Parietal lobe (tissue), 1 donor: ENCODE measurements around the gene LCN12. TPM values are rescaled to one million over a fixed set of nuclear protein-coding genes. Genes with fewer than 3 reads are reported as not detected.

Experiments used
- total RNA-seq: library from RNA; depleted of rRNA; stranded (reverse); fragments of >200 nt; gene quantifications from one replicate; pipeline ENCODE4 v1.2.3, GENCODE V29; 2014

The LCN12 gene, protein sequence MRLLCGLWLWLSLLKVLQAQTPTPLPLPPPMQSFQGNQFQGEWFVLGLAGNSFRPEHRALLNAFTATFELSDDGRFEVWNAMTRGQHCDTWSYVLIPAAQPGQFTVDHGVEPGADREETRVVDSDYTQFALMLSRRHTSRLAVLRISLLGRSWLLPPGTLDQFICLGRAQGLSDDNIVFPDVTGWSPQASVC
- total RNA-seq = 0.94 TPM

DNA sequence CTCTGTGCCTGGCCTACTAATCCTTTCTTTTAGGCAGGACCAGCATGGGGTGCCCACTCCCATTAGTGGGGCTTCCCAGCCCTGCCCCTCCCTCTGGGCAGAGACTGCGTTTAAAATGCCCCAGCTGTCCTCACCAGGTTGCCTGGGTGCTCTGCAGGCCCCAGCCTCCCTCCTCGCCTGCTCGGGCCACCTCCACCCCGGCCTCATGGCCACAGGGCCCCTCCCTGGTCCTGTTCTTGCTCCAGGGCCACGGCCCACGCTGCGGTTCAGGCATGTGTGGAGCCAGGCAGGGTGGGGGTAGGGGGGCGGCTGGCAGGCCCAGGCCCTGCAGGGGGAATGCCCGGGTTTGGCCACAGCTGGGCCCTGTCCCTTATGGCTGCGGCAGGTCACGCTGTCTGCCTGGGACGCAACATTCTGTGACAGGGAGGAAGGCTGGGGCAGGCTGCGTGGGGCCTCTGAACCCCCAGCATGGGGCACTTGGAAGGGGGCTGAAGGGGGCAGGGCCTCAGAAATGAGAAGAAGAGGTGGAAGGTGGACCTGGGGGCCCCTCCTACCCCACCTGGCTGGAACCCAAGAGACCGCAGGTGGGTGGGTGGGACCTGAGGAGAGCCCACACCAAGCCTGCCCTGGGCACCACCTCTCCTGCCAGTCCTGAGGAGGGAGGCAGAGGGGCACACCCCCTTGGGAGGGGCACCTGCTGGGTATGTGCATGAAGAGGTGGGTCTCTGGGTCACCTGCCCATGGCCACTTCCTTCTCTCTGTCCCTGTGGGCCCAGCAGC is at the start of gene LCN12:
Gene LCN12 (plus strand): TSS at position 733 of the 780 bp plus-strand sequence. CDS start 55 bp downstream, outside the sequence.

DNA sequence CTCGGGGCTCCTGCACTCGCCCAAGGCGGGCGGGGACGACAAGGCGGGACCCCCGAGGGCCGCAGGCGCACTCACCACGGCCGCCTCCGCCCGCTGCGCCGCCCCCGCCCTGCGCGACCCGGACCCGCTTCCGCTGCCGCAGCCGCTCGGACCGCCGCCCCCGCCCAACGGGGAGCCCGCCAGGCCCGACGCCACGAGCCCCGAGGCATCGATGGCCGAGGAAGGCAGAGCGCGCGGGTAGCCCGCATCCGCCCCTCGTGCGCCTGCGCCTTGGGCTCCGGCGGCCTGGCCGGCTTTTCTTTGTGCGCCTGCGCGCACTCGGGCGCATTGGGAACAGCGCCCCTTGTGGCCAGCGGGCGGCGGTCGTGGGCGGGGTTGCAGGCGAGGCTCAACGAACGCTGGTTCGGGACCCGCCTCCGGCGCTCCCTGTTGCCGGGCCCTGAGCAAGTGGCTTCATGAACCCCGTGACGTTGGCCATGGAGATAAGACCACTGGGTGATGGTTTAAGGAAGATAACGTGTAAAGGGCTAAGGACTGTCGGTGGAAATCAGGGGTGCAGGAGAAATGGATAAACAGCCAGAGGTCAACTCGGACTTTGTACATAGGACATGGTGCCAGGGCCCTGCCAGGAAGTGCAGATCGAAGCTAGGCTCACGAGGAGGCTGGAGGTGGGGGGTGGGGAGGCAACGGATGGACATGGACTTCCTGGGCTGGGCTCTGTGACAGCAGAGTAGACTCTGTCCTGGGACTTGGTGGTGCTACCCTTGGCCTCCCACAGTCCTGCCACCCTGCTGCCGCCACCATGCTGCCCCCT is 7.3 kb upstream of the LCN12 start, which contains the start of the genes C8G and FBXW5:
Gene C8G (plus strand): TSS at position 725 of the 814 bp plus-strand sequence. CDS start 78 bp downstream, at position 803.
Gene FBXW5 (minus strand): TSS at position 220 of the 814 bp plus-strand sequence. CDS start 655 bp downstream, outside the sequence.

DNA sequence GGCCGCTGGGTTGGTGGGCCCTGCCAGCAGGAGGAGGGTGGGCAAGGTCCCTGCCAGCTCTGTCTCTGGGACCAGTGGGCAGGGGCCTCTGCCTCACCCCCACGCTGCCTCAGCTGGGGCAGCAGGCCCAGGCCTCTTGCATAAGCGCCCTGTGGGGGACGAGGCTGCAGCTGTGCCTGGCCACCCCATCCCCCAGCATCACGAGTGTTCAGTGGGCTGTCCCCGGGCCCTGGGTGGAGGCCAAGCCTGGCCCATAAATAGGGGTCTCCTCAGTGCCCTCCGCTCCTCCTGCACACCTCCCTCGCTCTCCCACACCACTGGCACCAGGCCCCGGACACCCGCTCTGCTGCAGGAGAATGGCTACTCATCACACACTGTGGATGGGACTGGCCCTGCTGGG is 25.1 kb downstream of the LCN12 start, which contains the start of gene PTGDS:
Gene PTGDS (plus strand): TSS at position 282 of the 400 bp plus-strand sequence. CDS start 75 bp downstream, at position 357.

DNA sequence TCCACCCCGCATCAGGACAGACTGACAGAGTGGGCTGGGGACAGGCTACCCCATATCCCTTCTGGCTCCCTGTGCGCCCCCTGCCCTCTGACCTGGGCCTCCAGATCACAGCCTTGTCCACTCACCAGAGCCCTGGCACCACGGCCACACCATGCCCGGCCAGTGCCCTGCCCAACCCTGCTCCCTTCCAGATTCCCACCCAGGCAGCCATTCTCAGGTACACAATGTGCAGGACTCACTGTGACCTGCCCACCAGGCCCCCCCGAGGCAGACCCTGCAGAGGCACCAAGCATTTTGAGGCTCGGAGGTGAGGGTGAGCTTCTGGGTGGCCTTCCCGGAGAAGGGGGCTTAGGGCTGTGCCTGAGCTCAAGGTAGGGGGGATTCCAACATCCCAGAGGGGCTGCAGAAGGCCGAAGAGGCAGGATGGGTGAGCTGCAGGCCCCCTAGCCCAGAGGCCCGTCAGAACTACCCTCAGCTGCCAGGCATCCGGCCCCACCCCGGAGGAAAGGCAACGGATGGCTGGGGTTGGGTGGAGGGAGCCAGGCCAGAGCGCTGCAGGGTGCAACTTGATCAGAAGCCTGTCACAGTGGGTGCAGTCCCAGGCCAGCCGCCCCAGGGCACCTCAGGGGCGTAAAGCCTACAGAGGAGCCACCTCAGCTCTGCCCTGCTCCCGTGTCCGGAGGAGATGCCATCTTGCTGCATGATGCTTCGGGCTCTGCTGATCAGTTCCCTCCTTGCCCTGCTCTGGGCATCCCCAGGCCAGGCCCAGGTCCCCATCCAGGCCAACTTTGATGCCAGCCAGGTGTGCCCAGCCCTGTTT is 30.4 kb downstream of the LCN12 start, which contains the start of gene LCNL1:
Gene LCNL1 (plus strand): TSS at position 762 of the 820 bp plus-strand sequence. CDS start 594 bp downstream, outside the sequence.

DNA sequence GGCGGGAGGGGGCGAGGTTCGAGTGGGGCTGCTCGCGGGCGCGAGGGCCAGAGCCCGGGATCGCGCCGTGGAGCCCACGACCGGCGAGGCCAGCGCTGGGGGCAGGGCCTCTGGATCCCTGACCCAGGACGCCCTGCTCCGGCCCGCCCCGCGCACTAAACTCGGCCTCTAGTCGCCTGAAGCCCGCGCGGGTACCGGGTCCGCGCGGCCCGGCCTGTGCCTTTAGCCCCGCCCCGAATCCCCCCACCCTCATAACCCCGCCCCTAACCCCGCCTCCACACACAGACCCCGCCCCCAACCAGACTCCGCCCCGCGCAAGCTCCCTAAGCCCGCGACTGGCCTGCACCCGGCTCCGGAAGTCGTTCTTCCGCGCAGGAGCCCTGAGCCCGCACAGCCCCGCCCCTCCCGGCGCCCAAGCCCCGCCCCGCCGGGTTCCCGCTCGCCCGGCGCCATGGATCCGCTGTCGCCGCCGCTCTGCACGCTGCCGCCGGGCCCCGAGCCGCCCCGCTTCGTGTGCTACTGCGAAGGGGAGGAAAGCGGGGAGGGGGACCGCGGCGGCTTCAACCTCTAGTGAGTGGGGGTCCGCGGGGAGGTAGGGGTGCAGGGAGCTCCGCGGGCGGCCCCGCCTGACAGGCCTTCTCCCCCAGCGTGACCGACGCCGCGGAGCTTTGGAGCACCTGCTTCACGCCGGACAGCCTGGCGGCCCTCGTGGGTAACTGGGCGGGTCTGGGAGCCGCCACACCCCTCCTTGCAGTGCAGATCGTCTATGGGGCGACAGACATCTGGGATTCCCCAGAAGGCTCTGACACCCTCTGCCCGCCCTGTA is 40.1 kb downstream of the LCN12 start, which contains the start of gene PAXX:
Gene PAXX (plus strand): TSS at position 430 of the 826 bp plus-strand sequence. CDS start 22 bp downstream, at position 452.

DNA sequence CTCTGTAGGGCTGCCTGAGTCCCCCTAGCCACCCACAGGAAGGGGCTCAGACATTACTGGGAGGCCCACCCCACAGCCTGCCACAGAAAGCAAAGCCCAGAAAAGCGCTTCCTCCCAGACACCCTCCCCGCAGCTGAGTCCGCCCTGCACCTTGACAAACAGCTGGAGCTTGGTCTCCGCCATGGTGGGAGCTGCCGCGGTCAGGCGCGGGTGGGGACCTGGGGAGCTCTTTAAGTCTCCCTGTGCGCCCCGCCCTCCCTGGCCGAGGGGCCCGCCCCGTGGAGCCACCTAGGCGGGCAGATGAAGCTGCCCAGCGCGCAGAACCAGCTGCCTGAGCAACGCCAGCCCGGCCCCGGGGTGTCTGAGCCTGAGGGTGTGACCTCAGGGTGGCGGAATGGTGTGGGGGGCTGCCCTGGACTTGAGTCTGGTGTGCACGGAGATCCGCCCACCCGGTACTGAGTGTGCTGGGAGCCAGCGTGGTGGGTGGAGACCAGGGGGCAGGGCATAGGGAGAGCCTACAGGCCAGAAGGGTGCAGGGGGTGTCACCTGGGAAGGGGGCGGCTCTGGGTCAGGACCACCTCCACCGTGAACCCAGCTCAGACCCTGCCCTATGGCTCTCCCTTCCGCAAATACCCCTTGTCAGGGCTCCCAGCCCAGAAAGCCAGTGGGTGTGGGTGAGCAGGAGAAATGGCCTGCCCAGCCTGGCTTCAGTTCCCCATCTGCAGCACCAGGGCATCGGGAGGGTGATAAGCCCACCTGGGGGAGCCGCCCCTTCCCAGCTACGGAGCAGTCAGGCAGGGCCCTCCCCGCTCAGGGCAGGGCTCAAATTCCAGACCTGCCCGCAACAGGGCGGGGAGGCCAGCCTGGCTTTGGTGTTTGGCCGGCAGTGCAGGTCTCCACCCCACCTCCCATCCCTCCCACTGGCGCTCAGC is 44.6 kb downstream of the LCN12 start, which contains the start of gene CLIC3:
Gene CLIC3 (minus strand): TSS at position 208 of the 932 bp plus-strand sequence. CDS start 25 bp downstream, at position 183.

Other genes starting within 250 kb of the LCN12 start
- gene DIPK1B, start 239.7 kb upstream of the LCN12 start, total RNA-seq = 37.9 TPM
- gene LCN10, start 209.3 kb upstream of the LCN12 start, total RNA-seq = not detected
- not detected for gene LCN6, start 203.7 kb upstream of the LCN12 start, total RNA-seq
- gene LCN8, start 194.0 kb upstream of the LCN12 start, total RNA-seq = not detected
- not detected for gene LCN15, start 187.8 kb upstream of the LCN12 start, total RNA-seq
- 15.7 TPM for gene TMEM141, start 160.9 kb upstream of the LCN12 start, total RNA-seq
- 6.3 TPM for gene CCDC183, start 155.9 kb upstream of the LCN12 start, total RNA-seq
- gene RABL6, start 144.3 kb upstream of the LCN12 start, total RNA-seq = 54.5 TPM
- 1.9 TPM for gene AJM1, start 109.8 kb upstream of the LCN12 start, total RNA-seq
- gene PHPT1, start 102.9 kb upstream of the LCN12 start, total RNA-seq = 77.6 TPM
- gene MAMDC4, start 99.9 kb upstream of the LCN12 start, total RNA-seq = 11.3 TPM
- gene EDF1, start 86.0 kb upstream of the LCN12 start, total RNA-seq = 135 TPM
- 11.6 TPM for gene TRAF2, start 65.8 kb upstream of the LCN12 start, total RNA-seq
- 64.5 TPM for gene FBXW5, start 7.5 kb upstream of the LCN12 start, total RNA-seq
- not detected for gene C8G, start 7.0 kb upstream of the LCN12 start, total RNA-seq
- gene PTGDS, start 25.2 kb downstream of the LCN12 start, total RNA-seq = 11.9 TPM
- 0.94 TPM for gene LCNL1, start 30.7 kb downstream of the LCN12 start, total RNA-seq
- gene PAXX, start 40.1 kb downstream of the LCN12 start, total RNA-seq = 14.7 TPM
- gene CLIC3, start 44.3 kb downstream of the LCN12 start, total RNA-seq = not detected
- 45.4 TPM for gene ABCA2, start 76.0 kb downstream of the LCN12 start, total RNA-seq
- not detected for gene FUT7, start 79.8 kb downstream of the LCN12 start, total RNA-seq
- 34.4 TPM for gene NPDC1, start 93.9 kb downstream of the LCN12 start, total RNA-seq
- 0.63 TPM for gene ENTPD2, start 101.8 kb downstream of the LCN12 start, total RNA-seq
- 2.5 TPM for gene SAPCD2, start 118.3 kb downstream of the LCN12 start, total RNA-seq
- gene UAP1L1, start 125.2 kb downstream of the LCN12 start, total RNA-seq = 0.63 TPM
- gene MAN1B1, start 134.7 kb downstream of the LCN12 start, total RNA-seq = 72.6 TPM
- gene DPP7, start 162.5 kb downstream of the LCN12 start, total RNA-seq = 36.6 TPM
- gene GRIN1, start 186.9 kb downstream of the LCN12 start, total RNA-seq = 63.5 TPM
- 0.31 TPM for gene LRRC26, start 217.8 kb downstream of the LCN12 start, total RNA-seq
- not detected for gene TMEM210, start 219.8 kb downstream of the LCN12 start, total RNA-seq
- gene ANAPC2, start 236.3 kb downstream of the LCN12 start, total RNA-seq = 39.1 TPM
- 21.3 TPM for gene SSNA1, start 236.4 kb downstream of the LCN12 start, total RNA-seq
- 7.5 TPM for gene TPRN, start 248.5 kb downstream of the LCN12 start, total RNA-seq